Smooth muscle cell (in vitro differentiated cells): ENCODE results near the gene FARP1. TPM values are rescaled to one million over a fixed set of nuclear protein-coding genes. Genes with fewer than 3 reads are reported as not detected.
A peak's percentile ranks its signal among the peaks of the same experiment; 100 is the strongest.
"Not testable (repeated sequence)": the region's sequence is repeated elsewhere in the genome, so short reads cannot be mapped to it uniquely, and the experiment has no call there.

Experiments used
- DNase-seq: peaks from one replicate; lab custom pipeline; 2025; ENCODE audit not compliant: unreplicated experiment; lab: John Stamatoyannopoulos, UW
- H2AFZ ChIP-seq: fragments of 200-600 bp; sonication (generic); 2 replicates; pipeline ENCODE4 v1.6.0; 2016; ENCODE audit warnings: antibody characterized with exemption, low read depth, mild to moderate bottlenecking
- H3F3A ChIP-seq: fragments of 200-600 bp; sonication (generic); 2 replicates; pipeline ENCODE4 v1.6.0; 2017; ENCODE audit warnings: antibody characterized with exemption, low read depth
- H3K27ac ChIP-seq: fragments of 200-600 bp; sonication (generic); 2 replicates; pipeline ENCODE4 v1.5.1; 2016; ENCODE audit warnings: low read depth, mild to moderate bottlenecking
- H3K27me3 ChIP-seq: fragments of 200-600 bp; sonication (generic); 2 replicates; pipeline ENCODE4 v1.6.1; 2016; ENCODE audit warnings: low read depth, mild to moderate bottlenecking
- H3K36me3 ChIP-seq: fragments of 200-600 bp; sonication (generic); 2 replicates; pipeline ENCODE4 v1.5.1; 2016; ENCODE audit warnings: low read depth
- H3K4me1 ChIP-seq: fragments of 200-600 bp; sonication (generic); 2 replicates; pipeline ENCODE4 v1.5.1; 2016; ENCODE audit warnings: low read depth
- H3K4me2 ChIP-seq: fragments of 200-600 bp; sonication (generic); 2 replicates; pipeline ENCODE4 v1.6.0; 2016; ENCODE audit warnings: mild to moderate bottlenecking
- H3K4me3 ChIP-seq: fragments of 200-600 bp; sonication (generic); 2 replicates; pipeline ENCODE4 v1.5.1; 2016; ENCODE audit warnings: mild to moderate bottlenecking
- H3K79me2 ChIP-seq: fragments of 200-600 bp; sonication (generic); 2 replicates; pipeline ENCODE4 v1.6.0; 2016; ENCODE audit warnings: low read depth, mild to moderate bottlenecking
- H3K9ac ChIP-seq: fragments of 200-600 bp; sonication (generic); 2 replicates; pipeline ENCODE4 v1.6.0; 2016; ENCODE audit warnings: low read depth
- H3K9me3 ChIP-seq: fragments of 200-600 bp; sonication (generic); replicated peaks from 2 replicates; pipeline ENCODE4 v1.5.1; 2016; ENCODE audit warnings: low read depth
- H4K20me1 ChIP-seq: fragments of 200-600 bp; sonication (generic); 2 replicates; pipeline ENCODE4 v1.6.0; 2016; ENCODE audit warnings: low read depth
- WGBS: methylation state at CpG from one replicate; pipeline ENCODE4 v1.1.7; 2016; ENCODE audit warnings: low lambda C conversion rate; 5-methylcytosine and 5-hydroxymethylcytosine counted together
- polyA plus RNA-seq: library from polyadenylated mRNA; unstranded; fragments of >200 nt; fragmentation: Nextera tagmentation; extraction: Ambion mirVana; gene quantifications from 2 replicates; pipeline ENCODE4 v1.2.1, GENCODE V29; 2016
- total RNA-seq: library from RNA; depleted of rRNA; stranded (reverse); fragments of >200 nt; gene quantifications from 2 replicates; pipeline ENCODE4 v1.2.3, GENCODE V29; 2014
- TF ChIP-seq, protein P1 (sequence below): fragments of 200-600 bp; sonication (generic); IDR thresholded peaks from 2 replicates; pipeline ENCODE4 v1.5.1; 2017; ENCODE audit warnings: borderline replicate concordance, mild to moderate bottlenecking, antibody characterized with exemption; ENCODE audit not compliant: insufficient read depth, poor library complexity, severe bottlenecking

Gene FARP1
- total and polyA plus RNA-seq, 2 experiments from 2014 or later, result 59.4 to 104 TPM

DNA sequence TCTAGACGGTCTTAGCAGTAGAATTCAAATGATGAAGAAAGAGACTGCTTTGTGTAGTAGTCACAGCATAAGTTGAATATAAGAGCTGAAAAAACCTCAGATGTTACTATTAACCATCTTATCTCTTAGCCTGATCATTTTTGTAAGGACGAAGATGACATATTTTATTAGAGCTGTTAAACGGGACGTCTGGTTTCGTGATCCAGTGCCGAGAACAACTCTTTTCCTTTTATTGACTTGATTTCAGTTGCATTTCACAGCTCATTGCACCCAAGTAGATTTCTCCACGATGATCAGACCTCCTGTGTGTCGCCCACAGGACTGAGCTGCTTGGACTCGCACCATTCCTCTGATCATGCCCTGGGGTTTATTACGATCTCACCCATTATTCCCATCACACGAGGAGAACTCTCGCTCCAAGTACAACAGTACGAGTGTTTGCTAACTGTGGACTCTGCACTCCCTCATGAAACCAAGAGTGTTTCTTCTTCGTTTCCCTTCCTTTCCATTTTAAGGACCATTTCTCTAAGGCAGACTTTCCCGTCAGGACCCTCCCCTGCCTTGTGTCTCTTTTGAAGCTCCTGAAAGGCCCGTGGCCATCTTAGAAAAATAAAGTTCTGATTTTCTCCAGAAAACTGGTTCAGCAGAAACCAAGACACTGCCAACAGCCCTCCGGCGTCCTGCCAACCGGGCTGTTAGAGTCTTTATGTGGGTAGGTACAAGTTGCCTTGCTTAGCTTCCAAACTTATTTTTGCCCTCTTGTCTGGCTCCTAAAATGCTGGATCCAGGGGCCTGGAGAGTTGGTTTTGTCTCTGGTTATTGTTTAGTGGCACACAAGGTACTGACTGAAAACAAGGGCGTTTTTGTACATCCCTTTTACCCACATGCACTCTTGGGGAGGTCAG, 82.4 kb downstream of the FARP1 start:
- H3K4me1 ChIP-seq, result peaks cover 13% of the 10 kb centered on the region
- no peaks in the 10 kb centered on the region for H3K27me3 ChIP-seq
- peaks cover 1% of the 10 kb centered on the region for H3K36me3 ChIP-seq
- H3K27ac ChIP-seq, result no peak overlapping the region
- no peak for DNase-seq
- H4K20me1 ChIP-seq, result peaks cover 21% of the 10 kb centered on the region
- TF ChIP-seq, protein P1, sequence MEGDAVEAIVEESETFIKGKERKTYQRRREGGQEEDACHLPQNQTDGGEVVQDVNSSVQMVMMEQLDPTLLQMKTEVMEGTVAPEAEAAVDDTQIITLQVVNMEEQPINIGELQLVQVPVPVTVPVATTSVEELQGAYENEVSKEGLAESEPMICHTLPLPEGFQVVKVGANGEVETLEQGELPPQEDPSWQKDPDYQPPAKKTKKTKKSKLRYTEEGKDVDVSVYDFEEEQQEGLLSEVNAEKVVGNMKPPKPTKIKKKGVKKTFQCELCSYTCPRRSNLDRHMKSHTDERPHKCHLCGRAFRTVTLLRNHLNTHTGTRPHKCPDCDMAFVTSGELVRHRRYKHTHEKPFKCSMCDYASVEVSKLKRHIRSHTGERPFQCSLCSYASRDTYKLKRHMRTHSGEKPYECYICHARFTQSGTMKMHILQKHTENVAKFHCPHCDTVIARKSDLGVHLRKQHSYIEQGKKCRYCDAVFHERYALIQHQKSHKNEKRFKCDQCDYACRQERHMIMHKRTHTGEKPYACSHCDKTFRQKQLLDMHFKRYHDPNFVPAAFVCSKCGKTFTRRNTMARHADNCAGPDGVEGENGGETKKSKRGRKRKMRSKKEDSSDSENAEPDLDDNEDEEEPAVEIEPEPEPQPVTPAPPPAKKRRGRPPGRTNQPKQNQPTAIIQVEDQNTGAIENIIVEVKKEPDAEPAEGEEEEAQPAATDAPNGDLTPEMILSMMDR, result no peak
- WGBS, result 84% methylated on average over 20 of the region's 20 CpGs
- no peaks in the 10 kb centered on the region for H3K9me3 ChIP-seq
- H3F3A ChIP-seq, result peaks cover 8% of the 10 kb centered on the region
- no peak overlapping the region for H2AFZ ChIP-seq
- peaks cover 70% of the 10 kb centered on the region for H3K79me2 ChIP-seq
- no peak overlapping the region for H3K4me2 ChIP-seq
- no peak overlapping the region for H3K4me3 ChIP-seq
- H3K9ac ChIP-seq, result no peak overlapping the region

DNA sequence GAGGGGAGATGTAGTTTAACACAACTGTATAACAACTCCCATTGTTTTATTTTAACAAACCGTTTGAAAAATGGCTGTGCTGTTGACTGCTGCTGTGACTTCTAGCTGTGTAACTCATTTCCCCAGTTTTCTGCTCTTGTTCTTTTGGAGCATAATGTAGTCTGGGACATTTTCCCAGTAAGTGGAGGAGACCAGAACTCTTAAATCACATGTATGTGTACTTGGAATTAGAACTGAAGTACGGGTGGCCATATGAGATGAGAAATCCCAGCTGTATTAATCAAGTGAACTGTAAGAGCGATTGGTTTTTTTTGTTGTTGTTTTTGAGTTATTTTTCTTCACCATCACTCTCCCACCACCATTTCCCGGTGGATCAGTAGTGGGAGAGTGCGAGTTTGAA, 83.6 kb downstream of the FARP1 start:
- no peak overlapping the region for H3K4me3 ChIP-seq
- peaks cover 8% of the 10 kb centered on the region for H3F3A ChIP-seq
- H2AFZ ChIP-seq, result no peak overlapping the region
- 94% methylated on average over 5 of the region's 5 CpGs for WGBS
- no peaks in the 10 kb centered on the region for H3K9me3 ChIP-seq
- H3K27me3 ChIP-seq, result no peaks in the 10 kb centered on the region
- TF ChIP-seq, protein P1, result no peak
- no peak overlapping the region for H3K9ac ChIP-seq
- peaks cover 14% of the 10 kb centered on the region for H4K20me1 ChIP-seq
- H3K4me1 ChIP-seq, result peaks cover 7% of the 10 kb centered on the region
- peaks cover 9% of the 10 kb centered on the region for H3K36me3 ChIP-seq
- H3K27ac ChIP-seq, result no peak overlapping the region
- H3K4me2 ChIP-seq, result no peak overlapping the region
- no peak for DNase-seq
- peaks cover 71% of the 10 kb centered on the region for H3K79me2 ChIP-seq

DNA sequence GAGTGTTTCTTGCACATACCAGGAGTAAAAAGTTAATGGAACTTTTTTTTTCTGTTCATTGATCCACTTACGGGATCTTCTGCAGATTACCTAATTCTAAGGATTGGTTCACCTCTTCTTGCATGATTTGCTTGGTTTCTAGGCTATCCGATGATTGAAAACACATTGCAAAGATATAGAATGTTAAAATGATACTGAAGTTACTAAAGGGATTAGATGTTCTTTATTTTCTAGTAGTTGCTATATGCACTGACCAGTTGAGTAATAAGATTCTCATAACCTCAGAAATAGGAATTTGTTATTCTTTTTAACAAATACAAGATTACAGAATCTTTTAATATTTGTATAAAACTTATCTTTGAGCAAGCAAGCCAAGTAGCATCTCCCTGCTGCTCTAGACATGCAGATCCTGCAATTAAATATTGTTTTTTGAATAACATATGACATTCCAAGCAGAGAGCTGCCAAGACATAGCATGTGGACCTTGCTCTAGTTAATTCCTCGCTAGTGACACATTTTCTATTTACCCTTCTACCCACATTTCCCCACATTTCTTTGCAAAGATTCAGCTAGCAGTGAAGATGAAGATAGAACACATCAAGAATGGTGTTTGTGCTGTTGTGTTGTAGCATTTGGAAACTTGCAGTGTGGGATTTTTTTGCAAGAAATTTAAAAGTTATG, 85.9 kb downstream of the FARP1 start:
- Histone ChIP-seq H3K36me3 (peaks cover 9% of the 10 kb centered on the region), H3K9me3 (no peaks in the 10 kb centered on the region), H3K4me1 (no peaks in the 10 kb centered on the region), H3K4me2 (no peak overlapping the region), H4K20me1 (peaks cover 14% of the 10 kb centered on the region), H3K9ac (no peak overlapping the region), H3K79me2 (peaks cover 66% of the 10 kb centered on the region), H3K27ac (peak overlapping the region; percentile 26), H3K4me3 (no peak overlapping the region), H3K27me3 (no peaks in the 10 kb centered on the region), H3F3A (peaks cover 6% of the 10 kb centered on the region), H2AFZ (no peak overlapping the region)
- WGBS, result 90% methylated on average over 3 of the region's 3 CpGs
- TF ChIP-seq, protein P1, result no peak
- no peak for DNase-seq

DNA sequence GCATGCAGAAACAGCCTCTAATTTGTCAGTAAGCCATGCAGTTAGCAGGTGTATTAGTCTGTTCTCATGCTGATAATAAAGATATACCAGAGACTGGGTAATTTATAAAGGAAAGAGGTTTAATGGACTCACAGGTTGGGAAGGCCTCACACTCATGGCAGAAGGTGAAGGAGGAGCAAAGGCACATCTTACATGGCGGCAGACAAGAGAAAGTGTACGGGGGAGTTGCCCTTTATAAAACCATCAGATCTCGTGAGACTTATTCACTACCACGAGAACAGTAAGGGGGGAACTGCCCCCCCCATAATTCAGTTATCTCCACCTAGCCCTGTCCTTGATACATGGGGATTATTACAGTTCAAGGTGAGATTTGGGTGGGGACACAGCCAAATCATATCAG, 87.9 kb downstream of the FARP1 start:
- Histone ChIP-seq H3K79me2 (peaks cover 68% of the 10 kb centered on the region), H4K20me1 (peaks cover 14% of the 10 kb centered on the region)
- not testable (repeated sequence) for H3K4me3 ChIP-seq, H3K4me1 ChIP-seq, H3F3A ChIP-seq, H3K27ac ChIP-seq, H3K4me2 ChIP-seq, H3K36me3 ChIP-seq, H3K9ac ChIP-seq, H2AFZ ChIP-seq, H3K9me3 ChIP-seq, DNase-seq, H3K27me3 ChIP-seq
- WGBS, result 99% methylated on average over 4 of the region's 4 CpGs
